HepG2 (cell line): ENCODE results near the gene HBQ1. TPM values are rescaled to one million over a fixed set of nuclear protein-coding genes. Genes with fewer than 3 reads are reported as not detected.
A peak's percentile ranks its signal among the peaks of the same experiment; 100 is the strongest.

ENCODE experiments used
- AKAP8 ChIP-seq: sonication (generic); formaldehyde crosslinking; IDR thresholded peaks from 2 replicates; pipeline ENCODE4 v1.5.1; 2020; ENCODE audit warnings: mild to moderate bottlenecking, missing genetic modification reagents
- AKNA ChIP-seq: sonication (generic); formaldehyde crosslinking; IDR thresholded peaks from 2 replicates; pipeline ENCODE4 v1.4.0; 2020; ENCODE audit warnings: missing genetic modification reagents, borderline replicate concordance
- ARID4A ChIP-seq: sonication (generic); formaldehyde crosslinking; IDR thresholded peaks from 2 replicates; pipeline ENCODE4 v1.5.0; 2020; ENCODE audit warnings: mild to moderate bottlenecking, missing genetic modification reagents, borderline replicate concordance
- ATF3 ChIP-seq: sonication (generic); formaldehyde crosslinking; IDR thresholded peaks from 2 replicates; pipeline ENCODE4 v1.4.0; 2020; ENCODE audit warnings: missing genetic modification reagents
- FOXM1 ChIP-seq: sonication (generic); formaldehyde crosslinking; IDR thresholded peaks from 2 replicates; pipeline ENCODE4 v1.5.0; 2020; ENCODE audit warnings: missing genetic modification reagents
- MXD4 ChIP-seq: IDR thresholded peaks from 2 replicates; pipeline ENCODE4 v1.6.1; 2016; ENCODE audit warnings: mild to moderate bottlenecking, missing biosample characterization, missing genetic modification reagents
- NAIF1 ChIP-seq: sonication (generic); formaldehyde crosslinking; IDR thresholded peaks from 2 replicates; pipeline ENCODE4 v1.5.0; 2020; ENCODE audit warnings: mild to moderate bottlenecking, missing genetic modification reagents, borderline replicate concordance
- ONECUT2 ChIP-seq: sonication (generic); formaldehyde crosslinking; IDR thresholded peaks from 2 replicates; pipeline ENCODE4 v1.4.0; 2020; ENCODE audit warnings: missing genetic modification reagents
- TCF12 ChIP-seq, 2 experiments: fragments of 450-650 bp in 1 of 2; sonication (generic) in 1 of 2; formaldehyde crosslinking in 1 of 2; IDR thresholded peaks; 2 replicates each; pipeline versions ENCODE4 v1.6.1 to v1.8.0; 2017 to 2022; ENCODE audit warnings: antibody characterized with exemption in 1 of 2, mild to moderate bottlenecking in 1 of 2, missing genetic modification reagents in 1 of 2, moderate library complexity in 1 of 2
- ZFX ChIP-seq: sonication (generic); formaldehyde crosslinking; IDR thresholded peaks from 2 replicates; pipeline ENCODE4 v1.4.0; 2020; ENCODE audit warnings: mild to moderate bottlenecking, low read depth, missing genetic modification reagents, moderate library complexity
- ZNF256 ChIP-seq: sonication (generic); formaldehyde crosslinking; conservative IDR thresholded peaks from 2 replicates; pipeline ENCODE4 v1.4.0; 2020; ENCODE audit warnings: missing genetic modification reagents
- ZNF317 ChIP-seq: sonication (generic); formaldehyde crosslinking; IDR thresholded peaks from 2 replicates; pipeline ENCODE4 v1.5.0; 2020; ENCODE audit warnings: mild to moderate bottlenecking, missing genetic modification reagents
- ZNF343 ChIP-seq: sonication (generic); formaldehyde crosslinking; IDR thresholded peaks from 2 replicates; pipeline ENCODE4 v1.4.0; 2020; ENCODE audit warnings: mild to moderate bottlenecking, missing genetic modification reagents
- ZNF430 ChIP-seq: sonication (generic); formaldehyde crosslinking; IDR thresholded peaks from 2 replicates; pipeline ENCODE4 v1.9.0; 2021; ENCODE audit warnings: mild to moderate bottlenecking, missing genetic modification reagents
- polyA plus RNA-seq, 8 experiments: library from polyadenylated mRNA; depleted of rRNA in 3 of 8; stranded (reverse) in 7 of 8; unstranded in 1 of 8; fragments of >200 nt; fragmentation: Illumina TruSeq in 4 of 8; extraction: Trizol in 4 of 8; gene quantifications; 2 replicates each; pipeline versions ENCODE4 v1.2.1 to v1.2.3, GENCODE V29; 2011 to 2016; ENCODE audit warnings: low read depth in 4 of 8, missing spikeins in 1 of 8, mixed read lengths in 1 of 8; ENCODE audit not compliant: insufficient read depth in 1 of 8
- total RNA-seq, 5 experiments: library from RNA; depleted of rRNA; stranded (reverse); fragments of >200 nt; fragmentation: Illumina TruSeq; extraction: Trizol; gene quantifications; 2 replicates each; pipeline ENCODE4 v1.2.3, GENCODE V29; 2016; ENCODE audit warnings: low read depth in 1 of 5
- TF ChIP-seq, protein P1 (sequence below): sonication (generic); formaldehyde crosslinking; IDR thresholded peaks from 2 replicates; pipeline ENCODE4 v1.4.0; 2020; ENCODE audit warnings: mild to moderate bottlenecking, missing genetic modification reagents

The HBQ1 gene
- total and polyA plus RNA-seq, 2 of the 13 experiments (the other 11 are each of a cell fraction or from before 2014, with no cell fraction given): 4.9 to 7.4 TPM

DNA sequence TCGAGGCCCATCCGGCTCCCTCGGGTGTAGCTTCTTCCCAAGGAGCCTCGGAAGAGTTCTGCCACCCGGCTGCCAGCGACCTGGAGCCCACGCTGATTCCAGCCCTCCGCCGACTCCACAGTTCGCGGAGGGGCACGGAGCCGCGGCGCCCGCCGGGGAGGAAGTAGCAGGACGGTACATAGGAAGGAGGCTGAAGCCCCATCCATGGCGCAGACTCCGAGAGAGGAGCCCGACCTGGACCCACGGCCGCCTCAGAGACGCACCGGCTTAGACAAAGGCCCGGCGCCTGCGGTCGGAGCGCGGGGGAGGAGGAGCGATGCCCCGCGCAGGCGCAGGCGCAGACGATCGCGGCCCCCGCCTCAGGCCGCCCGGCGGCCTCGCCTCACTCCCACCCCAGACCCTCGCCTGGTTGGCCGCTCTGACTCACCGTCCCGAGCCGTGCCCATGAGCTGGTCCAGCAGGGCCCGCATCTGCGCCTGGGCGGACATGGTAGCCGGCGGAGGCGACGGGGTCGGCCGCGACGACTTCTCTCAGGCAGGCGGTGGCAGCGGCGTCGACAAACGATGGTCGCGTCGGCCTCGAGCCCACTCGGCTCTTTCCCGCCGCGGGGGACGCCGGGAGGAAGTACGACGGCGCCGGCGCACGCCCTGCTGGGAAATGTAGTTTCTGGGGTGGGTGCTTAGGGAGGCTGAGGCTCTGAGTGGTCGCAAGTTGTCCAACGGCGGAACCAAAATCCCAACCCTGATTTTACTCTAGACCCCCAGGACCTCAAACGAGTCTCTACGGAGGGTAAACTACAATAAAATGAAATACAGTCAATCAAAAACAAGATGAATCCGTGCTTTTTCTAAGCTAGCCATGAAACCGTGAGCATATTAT is 48.8 kb downstream of the HBQ1 start, which contains the start of gene LUC7L (continued):
- TF ChIP-seq ZNF343 (CRISPR knock-in tag): peak; percentile 94
- peak; percentile 96 for TF ChIP-seq MXD4 (CRISPR knock-in tag)
- no peak for TF ChIP-seq ONECUT2 (CRISPR knock-in tag)
- no peak for TF ChIP-seq FOXM1 (CRISPR knock-in tag)
- peak; percentile 86; the same call in 1 of the 2 replicates for TF ChIP-seq NAIF1 (CRISPR knock-in tag)
- peak; percentile 76 for TF ChIP-seq ATF3 (CRISPR knock-in tag)
- peak; percentile 87; the same call in 1 of the 2 replicates for TF ChIP-seq AKAP8 (CRISPR knock-in tag)
- no peak for TF ChIP-seq TCF12 (IDR thresholded peaks at IDR 0.05)
- TF ChIP-seq TCF12 (CRISPR knock-in tag; IDR thresholded peaks at IDR 0.05): 0 out of 2 replicates have a peak, but pooled peaks have one; percentile 78
- TF ChIP-seq, protein P1, sequence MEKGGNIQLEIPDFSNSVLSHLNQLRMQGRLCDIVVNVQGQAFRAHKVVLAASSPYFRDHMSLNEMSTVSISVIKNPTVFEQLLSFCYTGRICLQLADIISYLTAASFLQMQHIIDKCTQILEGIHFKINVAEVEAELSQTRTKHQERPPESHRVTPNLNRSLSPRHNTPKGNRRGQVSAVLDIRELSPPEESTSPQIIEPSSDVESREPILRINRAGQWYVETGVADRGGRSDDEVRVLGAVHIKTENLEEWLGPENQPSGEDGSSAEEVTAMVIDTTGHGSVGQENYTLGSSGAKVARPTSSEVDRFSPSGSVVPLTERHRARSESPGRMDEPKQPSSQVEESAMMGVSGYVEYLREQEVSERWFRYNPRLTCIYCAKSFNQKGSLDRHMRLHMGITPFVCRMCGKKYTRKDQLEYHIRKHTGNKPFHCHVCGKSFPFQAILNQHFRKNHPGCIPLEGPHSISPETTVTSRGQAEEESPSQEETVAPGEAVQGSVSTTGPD (CRISPR knock-in tag): no peak
- peak; percentile 96 for TF ChIP-seq ARID4A (CRISPR knock-in tag)
- TF ChIP-seq ZNF430 (CRISPR knock-in tag): peak; percentile 96; the same call in 1 of the 2 replicates
- no peak for TF ChIP-seq AKNA (CRISPR knock-in tag)
- TF ChIP-seq ZNF317 (CRISPR knock-in tag): peak; percentile 82
- TF ChIP-seq ZFX: peak; percentile 100
- TF ChIP-seq ZNF256 (CRISPR knock-in tag): peak; percentile 94
